Prostate gland (tissue), 2 donors: Measurements from ENCODE around the gene MYO9A.

Experiments used
- CTCF ChIP-seq, 4 experiments: fragments of 200-600 bp in 2 of 4; fragments of 450-650 bp in 2 of 4; sonication (generic) in 2 of 4; IDR thresholded peaks; 1 replicate in 3 of 4; 2 replicates in 1 of 4; pipeline ENCODE4 v1.5.1; 2016 to 2019; ENCODE audit warnings: antibody characterized with exemption in 4 of 4, mild to moderate bottlenecking in 2 of 4, moderate library complexity in 2 of 4
- POLR2A ChIP-seq: fragments of 450-650 bp; IDR thresholded peaks from one replicate; pipeline ENCODE4 v1.6.1; 2016; ENCODE audit warnings: antibody characterized with exemption, mild to moderate bottlenecking

GRCh38 chr15:71893691-71894090 lies 224.3 kb downstream of the MYO9A start:
- TF ChIP-seq CTCF (IDR thresholded peaks at IDR 0.05) = no peak
- TF ChIP-seq POLR2A = no peak
